HG03354 (cell line): ENCODE measurements around the gene HDAC9.

ENCODE experiments used
- ATAC-seq: cut with Tn5 transposase; IDR thresholded peaks from one replicate; pipeline ENCODE4 v1.9.1; 2021; ENCODE audit warnings: mild to moderate bottlenecking; ENCODE audit not compliant: unreplicated experiment, poor library complexity, severe bottlenecking

Gene HDAC9

DNA sequence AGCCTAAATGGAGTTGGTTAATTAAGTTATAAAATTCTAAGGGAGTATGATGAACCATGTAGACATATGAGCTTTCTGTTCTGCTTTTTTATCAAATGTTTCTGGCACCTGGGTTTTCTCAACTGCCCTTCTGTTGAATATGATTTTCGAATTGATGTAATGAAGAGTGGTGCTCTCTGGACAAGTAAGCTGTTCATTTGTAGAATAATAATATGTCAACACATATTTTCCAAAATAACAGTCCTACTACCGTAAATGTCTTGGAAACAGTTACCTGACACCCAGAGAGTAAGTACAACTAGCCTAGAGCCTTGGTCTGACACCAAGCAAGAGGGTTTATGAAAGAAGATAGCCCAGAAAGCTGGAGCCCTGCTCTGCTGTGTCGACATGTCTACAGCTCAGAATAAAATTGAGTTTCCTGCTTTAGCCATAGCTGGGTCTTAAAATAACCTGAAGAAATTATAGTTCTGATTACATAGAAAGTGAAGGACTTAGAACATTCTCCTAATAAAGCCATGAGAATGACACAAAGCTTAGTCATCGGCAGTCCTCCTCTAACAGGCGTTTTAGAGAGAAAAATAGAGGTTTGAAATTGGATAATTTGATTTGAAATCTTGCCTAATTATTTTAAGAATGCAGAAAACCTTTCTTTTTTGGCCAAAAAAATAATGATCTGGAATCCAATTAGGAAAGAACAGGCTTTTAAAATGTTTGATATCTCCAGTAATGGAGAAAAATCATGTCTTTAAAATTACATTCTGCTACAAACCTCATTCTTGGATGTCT is 25.1 kb downstream of the HDAC9 start:
- ATAC-seq, result peak; percentile 84

DNA sequence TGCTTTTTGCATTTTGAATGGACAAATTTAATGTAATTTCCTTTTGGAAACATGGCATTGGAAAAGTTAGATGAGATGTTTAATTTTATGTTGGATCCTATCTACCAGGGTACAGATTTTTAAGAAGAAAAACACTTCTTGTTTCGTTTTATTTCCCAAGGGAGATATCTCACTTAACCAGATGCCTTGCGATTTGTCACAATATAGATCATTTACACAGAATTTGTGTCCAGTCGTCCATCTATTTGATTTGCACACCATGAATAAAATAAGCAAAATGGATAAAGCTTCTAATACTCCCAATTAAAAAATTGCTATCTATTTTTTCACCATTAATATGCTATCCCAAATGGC is 25.7 kb downstream of the HDAC9 start:
- ATAC-seq, result no peak

DNA sequence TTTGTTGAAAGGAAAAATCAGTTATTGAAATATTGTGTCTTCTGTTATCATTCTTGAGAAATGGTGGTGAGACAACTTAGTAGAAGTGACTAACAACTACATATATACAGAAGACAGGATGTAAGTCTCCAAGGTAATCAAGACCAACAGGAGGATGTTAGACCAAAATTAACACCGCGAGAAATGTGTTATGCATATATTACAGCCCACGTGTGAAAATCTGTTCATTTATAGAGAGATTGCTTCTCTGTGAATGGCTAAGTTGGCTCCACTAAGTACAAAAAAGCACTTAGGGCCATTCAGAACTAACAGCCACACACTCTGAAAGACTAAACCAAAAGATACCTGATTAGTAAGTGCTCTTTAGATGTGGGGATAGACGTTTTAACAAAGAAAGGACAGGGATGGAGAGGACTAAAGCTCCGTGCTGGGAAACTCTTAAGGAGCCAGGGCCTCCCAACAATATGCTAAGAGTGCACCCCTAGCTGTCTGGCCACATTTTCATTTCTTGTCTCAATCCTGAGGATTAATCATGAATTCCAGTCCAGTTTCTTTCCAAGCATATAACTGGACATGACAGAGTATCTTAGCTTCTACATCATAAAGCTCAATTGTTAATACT is 26.5 kb downstream of the HDAC9 start:
- peak; percentile 69 for ATAC-seq

DNA sequence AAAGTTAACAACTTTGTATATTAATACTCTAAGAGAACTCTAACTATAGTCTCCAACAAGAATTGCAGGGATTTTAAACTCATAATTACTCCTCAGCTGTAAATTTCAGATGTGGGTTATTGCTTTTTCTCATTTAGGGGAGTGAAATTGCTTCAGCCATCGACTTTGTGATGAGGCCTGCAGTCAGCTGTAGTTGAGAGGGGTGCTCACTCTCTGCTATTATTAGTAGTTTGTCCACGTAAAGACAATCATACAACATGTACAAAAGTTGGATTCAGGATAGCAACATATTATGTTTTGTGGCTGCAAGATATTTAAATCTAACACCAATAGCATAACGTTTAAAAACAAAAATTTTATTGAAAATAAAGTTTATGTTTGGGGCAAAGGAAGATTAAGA is 28.7 kb downstream of the HDAC9 start:
- no peak for ATAC-seq

DNA sequence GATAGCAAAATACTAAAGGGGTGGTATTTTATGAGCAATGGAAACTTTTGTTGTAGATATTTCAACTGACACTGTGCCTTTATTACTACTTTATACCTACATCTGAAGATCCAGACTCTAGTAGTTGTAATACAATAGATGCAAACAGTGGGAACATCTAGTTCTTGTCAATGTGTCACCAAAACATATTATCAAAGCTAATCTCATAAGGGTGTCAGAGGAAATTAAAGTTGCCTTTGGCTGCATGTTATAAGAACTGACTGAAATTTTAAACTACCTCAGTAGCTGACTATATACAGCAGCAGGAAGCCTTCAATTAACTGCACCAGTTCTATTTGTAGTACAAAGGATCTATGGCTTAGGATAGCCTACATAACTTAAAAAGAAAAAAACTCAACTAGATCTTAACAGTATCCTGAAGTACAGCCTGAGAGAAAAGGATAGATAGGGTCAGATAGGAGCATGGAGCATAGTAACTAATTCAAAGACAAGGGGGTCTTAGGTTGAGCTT is 30.9 kb downstream of the HDAC9 start:
- ATAC-seq, result no peak

DNA sequence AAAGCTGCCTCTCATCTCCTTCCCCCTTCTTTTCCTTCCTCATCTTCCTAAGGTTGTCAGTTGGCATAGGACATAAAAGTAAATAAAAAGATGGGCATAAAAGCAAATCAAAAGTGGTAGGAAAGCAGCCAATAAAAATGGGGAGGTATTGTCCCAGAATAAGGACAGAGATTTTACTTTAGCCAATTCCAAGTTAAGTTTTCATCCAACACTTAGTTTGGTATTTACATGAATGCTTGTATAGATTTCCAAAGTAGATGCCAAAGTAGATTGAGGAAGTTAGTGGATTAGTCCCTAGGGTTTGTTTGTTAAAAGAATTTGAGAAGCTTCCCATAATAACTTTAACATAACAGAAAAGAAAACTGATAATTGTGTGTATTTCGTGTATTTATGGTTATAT is 33.7 kb downstream of the HDAC9 start:
- ATAC-seq, result no peak

DNA sequence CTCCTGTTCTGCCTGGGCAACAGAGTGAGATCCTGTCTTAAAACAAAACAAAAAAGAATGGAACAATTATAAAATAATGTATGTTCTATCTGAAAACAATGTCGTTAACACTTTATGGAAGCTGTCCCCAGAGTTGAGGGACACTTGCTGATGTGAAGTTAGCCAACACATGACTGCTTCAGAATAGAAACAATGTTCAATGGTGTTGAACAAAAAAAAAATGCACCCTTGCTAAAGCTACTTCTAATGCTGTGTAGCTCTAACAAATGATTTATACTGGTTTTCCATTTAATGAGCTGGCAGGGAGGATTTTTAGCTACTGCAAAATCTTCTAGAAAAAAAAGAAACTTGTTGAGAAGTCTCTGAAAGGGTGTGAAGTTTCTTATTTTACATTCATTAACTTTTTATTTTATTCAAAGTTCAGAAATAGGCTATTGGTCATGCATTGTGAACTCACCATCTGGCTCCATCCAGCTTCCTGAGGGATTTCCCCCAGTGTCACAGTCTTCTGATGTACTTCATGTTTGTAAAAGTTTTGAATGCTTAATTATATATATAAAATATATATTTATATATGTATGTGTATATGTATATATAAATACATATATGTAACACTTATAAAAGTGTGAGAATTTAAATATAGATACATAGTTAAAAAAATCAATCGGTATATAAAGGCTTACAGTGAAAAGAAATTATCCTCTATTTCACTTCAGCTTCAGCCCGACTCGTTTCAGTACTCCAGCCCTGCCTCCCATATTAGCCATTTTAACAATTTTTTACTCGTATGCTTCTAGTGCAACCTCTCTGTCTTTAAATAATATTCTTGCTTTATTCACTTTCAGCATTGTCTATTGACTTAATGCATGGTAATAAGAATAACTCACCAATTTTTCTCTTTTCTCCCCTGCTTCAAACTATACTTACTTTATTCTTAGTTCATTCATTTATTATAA is 35.0 kb downstream of the HDAC9 start:
- ATAC-seq, result peak; percentile 79

DNA sequence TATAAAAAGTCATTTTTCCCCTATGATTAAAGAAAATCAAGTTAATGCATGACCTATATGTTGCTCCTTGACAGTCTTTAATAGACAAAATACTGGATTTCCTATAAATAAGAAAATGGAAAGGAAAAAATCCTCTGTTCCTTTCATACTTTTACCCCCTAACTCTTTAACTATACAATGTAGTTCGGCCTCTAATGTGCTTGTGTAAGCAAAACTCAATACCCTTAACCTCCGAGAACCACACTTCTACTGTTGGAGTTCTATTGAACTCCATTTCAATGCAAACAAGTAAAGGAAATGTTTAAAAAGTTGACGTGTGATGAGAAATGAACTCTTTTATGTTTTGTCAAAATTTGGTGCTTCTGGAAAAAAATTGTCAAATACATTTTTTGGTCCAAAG is 36.0 kb downstream of the HDAC9 start:
- no peak for ATAC-seq

DNA sequence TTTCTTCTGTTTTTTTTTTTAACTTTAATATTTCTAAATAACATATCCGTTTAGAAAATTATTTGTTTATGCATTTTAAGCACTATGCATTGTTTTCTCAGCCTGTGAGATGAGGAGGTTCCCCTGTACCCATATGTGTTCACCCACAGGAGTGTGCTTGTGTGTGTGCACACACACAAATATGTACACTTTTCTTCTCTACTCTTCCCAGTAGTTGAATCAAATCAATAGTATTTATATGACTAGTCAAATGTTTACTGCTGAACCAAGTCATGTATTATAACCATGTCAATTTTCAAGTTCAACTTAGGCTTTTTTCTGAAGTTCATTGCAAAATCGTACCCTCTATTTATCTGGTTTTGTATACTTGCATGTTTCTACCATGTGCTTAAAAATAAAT is 37.3 kb downstream of the HDAC9 start:
- ATAC-seq, result no peak

DNA sequence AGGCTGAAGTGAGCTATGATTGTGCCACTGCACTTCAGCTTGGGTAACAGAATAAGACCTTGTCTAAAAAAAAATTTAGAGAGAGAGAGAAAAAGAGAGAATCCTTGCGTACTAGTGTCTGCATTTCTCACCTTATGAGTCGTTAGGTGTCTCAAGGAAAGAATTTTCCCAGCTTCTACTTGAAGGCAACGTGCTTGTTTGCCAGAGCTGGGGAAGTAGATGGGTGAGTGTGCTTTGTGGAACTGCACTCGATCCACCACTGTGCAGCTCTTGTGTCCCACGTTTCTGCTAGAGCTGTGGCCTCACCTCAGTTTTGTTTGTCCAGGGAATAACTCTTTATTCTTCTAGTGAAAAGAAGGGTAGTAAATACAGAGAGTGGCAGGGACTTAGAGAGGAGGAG is 38.9 kb downstream of the HDAC9 start:
- ATAC-seq, result no peak

DNA sequence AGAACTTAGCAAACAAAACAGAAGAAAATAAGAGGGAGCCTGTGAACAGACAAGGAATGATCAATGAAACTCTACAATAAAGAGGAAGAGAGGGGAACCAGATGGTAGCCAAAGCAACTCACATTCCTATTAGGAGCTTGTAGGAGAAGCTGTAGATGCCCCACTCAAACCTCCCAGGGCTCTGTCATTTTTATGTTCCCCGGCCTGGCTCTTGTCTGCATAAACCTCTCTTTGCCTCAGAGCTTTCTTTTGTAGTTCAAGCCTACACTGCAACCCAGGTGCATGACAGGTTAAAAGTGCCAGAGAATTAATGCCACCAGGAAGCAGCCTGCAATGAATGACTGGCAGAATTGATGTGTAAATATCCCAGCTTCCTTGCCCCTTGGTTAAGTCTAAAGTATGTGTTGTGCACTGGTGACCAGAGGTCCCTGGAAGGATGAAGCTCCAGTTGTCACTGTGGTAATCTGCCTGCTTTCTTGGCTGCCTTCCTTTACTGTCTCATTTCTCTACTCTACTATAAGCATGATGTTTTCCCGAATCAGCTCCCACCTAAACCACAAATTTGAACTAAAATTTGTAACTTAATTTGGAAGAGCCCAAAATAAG is 40.4 kb downstream of the HDAC9 start:
- no peak for ATAC-seq

DNA sequence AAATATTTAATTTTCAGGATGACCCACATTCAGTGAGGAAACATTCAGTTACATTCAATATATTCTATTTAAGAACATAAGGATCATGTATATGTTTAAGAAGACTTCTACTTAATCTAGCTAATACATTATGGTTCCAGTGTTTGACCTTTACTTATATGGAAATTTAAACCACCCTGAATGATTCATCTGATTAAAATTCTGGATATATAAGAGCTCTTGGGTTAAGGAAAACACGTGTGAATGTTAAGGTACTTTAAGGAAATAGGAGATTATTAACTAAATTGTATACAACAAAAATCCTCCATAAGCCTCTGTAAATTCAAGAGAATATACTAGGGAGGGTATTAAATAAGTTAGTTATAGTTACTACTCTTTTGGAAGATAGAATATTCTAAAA is 40.9 kb downstream of the HDAC9 start:
- no peak for ATAC-seq

DNA sequence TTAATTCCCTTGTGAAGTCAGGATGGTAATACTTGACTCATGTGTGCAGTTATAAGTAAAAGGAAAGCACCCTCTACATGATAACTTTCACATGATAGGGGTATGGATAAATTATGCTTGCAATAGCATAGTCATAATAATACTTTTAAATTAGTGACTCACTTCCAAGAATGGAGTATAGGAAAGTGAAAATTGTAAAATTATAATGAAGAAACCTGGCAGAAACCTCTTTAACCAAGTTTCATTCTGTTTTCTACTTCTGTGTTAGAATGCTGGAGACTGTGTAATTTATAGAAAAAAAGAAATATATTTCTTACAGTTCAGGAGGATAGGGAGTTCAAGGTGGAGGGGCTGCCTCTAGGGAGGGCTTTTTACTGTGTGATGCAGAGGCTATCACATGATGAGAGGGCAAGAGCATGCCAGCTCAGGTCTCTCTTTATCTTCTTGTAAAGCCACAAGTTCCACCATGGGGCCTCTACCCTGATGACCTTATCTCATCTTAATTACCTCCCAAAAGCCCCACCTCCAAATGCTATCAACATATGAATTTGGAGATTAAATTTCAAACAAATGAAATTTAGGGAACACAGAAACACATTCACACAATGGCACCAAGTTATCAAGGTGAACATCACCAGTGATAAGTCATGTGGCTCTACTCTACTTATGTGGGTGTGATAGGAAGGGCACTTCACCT is 43.2 kb downstream of the HDAC9 start:
- peak; percentile 89 for ATAC-seq

DNA sequence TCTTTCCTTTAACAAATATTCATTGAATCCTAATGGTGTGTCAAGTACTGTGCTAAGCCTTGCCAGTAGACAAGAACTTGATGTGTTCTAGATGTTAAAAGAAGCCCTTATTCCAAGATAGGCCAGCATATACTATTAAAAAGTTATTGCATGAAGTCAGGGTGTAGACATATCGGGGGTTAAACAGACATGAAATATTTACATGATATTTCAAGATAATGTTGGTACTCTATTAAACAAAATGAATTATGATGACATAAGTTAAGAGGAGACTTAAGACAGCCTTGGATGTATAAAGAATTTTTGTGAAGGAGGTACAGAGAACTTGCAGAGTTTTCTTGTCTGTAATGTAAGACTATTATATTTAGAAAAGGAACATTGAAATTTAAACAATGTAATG is 44.8 kb downstream of the HDAC9 start:
- ATAC-seq, result no peak

DNA sequence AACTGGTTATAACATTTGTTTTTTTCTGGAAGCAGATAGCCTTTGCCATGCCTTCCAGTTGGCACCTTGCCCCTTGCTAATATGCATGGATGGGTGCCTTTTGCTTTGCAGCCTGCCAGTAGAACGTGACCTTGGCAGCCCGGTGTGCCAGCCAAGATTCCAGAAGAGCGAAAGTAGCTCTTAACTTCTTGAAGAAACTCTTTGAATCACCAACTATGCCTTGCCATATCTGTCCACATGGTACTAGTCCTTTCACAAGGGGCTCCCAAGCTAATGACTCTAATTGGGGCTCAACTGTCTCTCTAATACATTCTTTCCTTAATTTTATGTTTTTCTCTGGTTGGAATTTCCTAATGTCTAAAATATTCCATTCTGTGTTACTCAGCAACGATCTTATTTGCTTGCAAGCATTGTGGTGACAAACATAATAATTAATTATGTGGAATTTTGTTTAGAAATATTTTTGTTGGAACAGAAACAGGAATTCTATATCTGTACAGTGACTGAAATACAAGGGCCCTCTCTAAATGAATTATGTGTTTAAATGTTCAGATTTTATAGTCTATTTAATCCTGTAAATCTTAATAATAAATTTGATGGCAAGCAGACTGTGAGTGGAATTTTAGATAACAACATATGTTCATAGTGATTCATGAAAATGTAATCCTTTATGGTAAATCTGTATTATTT is 45.8 kb downstream of the HDAC9 start:
- ATAC-seq, result no peak

DNA sequence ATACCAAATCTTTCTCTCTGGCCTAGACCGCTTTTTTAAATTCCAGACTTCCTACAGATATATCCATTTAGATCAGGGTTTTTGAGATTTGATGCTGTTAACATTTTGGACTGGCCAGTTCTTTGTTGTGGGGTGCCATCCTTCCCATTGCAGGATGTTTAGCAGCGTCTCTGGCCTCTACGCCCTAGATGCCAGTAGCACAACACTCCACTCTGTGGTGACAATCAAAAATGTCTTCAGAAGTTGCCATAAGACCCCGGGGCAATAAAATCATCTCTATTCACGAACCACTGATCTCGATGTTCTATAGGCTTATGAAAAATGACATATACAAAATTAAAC is 46.3 kb downstream of the HDAC9 start:
- ATAC-seq, result no peak

DNA sequence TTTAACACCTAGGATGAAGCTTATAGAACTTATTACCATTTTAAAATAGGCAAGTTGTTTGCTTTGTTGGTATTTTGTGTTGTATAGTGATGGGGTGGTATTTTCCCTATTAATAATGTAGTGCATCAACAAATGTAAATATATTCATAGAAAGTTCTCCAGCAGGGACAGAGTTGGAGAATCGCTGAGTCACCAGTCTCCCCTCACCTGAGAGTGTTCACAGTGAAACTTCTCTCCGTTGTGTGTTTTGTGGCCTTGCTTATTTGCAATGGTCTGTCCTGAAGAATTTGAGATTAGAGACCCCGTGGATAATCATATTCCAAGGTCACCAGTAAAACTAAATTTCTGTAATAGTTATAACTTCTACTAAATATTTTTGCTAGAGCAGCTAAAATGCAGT is 51.0 kb downstream of the HDAC9 start:
- ATAC-seq, result no peak

DNA sequence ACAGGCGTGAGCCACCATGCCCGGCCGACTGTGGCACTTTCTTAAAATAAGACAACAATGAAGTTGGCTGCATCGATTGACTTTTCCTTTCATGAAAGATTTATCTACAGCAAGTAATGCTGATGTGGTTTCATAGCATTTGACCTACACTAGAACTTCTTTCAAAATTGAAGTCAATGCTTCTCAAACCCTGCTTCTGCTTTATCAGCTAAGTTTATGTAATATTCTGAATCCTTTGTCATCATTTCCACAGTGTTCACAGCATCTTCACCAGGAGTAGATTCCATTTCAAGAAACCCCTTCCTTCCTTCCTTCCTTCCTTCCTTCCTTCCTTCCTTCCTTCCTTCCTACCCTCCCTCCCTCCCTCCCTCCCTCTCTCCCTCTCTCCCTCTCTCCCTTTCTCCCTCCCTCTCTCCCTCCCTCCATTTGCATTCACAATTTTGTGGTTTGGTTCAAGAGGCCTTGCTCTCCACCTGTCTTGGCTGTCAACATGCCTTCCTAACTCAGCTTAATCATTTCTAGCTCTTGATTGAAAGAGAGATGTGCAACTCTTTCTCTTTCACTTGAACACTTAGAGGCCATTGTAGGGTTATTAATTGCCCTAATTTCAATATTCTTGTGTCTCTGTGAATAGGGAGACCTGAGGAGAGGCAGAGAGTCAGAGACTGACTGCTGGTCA is 52.1 kb downstream of the HDAC9 start:
- ATAC-seq, result peak; percentile 95
